Lower leg skin (tissue), 3 donors: ENCODE measurements around the gene GALM.
A peak's percentile ranks its signal among the peaks of the same experiment; 100 is the strongest.

Experiments used
- CTCF ChIP-seq, 3 donors: fragments of 450-650 bp; IDR thresholded peaks; one replicate each; pipeline ENCODE4 v1.5.1; 2016; ENCODE audit warnings: antibody characterized with exemption in 3 of 3, mild to moderate bottlenecking in 3 of 3, moderate library complexity in 2 of 3
- POLR2A ChIP-seq, 2 donors: fragments of 450-650 bp; IDR thresholded peaks; one replicate each; pipeline ENCODE4 v1.6.1; 2016 to 2017; ENCODE audit warnings: antibody characterized with exemption in 2 of 2, mild to moderate bottlenecking in 1 of 2, moderate library complexity in 1 of 2

- TF ChIP-seq CTCF (IDR thresholded peaks at IDR 0.05) (no peak), POLR2A (IDR thresholded peaks at IDR 0.05) (peak in 1 of 2 donors; percentile 100)
Observed at GRCh38 chr2:38750891-38751595, 85.1 kb downstream of the GALM start, which contains the start of gene SRSF7.
